NCI-H128 (cell line): ENCODE measurements around the gene BEND7.
A peak's percentile ranks its signal among the peaks of the same experiment; 100 is the strongest.
"Not testable (repeated sequence)": the region's sequence is repeated elsewhere in the genome, so short reads cannot be mapped to it uniquely, and the experiment has no call there.

Experiments
- DNase-seq: peaks from one replicate; lab custom pipeline; 2025; ENCODE audit not compliant: unreplicated experiment; lab: John Stamatoyannopoulos, UW

The BEND7 gene

DNA sequence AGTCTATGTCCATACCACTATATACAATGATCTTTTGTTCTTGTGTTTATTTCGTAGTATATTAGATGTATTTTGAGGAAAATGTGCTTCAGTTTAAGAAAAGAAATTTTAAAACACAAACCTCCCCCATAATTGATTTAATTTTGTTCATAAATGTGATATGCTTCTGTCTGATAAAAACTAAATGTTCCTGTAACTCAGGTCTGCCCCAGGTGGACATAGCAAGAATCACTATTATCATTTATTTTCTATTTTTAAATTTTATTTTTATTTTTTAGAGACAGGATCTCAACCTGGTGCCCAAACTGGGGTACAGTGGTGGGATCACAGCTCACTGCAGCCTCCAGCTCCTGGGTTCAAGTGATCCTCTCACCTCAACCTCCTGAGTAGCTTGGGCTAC lies 43.2 kb downstream of the BEND7 start:
- no peak for DNase-seq

DNA sequence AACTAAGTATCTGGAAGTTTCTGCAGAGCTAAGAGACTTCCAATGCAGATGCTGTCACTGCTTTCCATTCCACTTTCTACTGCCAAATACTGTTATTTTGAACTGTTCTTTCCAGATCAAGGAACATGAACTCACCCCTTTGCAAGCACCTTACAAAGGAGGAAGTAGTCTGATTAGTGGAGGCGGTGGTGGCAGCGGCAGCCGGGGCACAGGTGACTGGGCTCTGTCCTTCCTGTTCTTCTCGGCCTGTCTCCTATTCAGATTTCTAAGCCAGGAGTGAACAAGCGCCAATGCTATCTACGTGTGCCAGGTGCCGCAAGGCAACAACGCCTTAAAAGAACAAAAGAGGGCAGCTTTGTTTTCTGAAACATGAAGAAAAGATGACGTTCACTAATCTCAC lies 44.9 kb downstream of the BEND7 start:
- no peak for DNase-seq

DNA sequence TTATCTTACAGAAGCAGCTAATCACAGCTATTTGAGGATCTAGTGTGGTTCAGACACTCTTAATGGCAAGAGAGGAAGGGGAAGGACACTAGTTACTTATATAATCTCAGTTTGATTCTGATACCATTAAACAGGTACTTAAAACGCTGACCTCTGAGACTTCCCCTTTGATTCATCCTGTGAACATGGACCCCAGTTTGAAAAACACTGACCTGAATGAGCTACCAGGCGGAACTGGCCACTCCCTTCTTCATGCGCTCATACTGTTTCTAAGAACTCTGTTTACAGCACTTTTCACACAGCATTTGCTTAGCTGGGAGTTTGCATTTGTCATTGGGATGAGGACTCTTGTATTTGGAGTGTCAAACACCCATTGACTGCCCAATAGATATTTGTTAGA lies 45.7 kb downstream of the BEND7 start:
- DNase-seq: no peak

DNA sequence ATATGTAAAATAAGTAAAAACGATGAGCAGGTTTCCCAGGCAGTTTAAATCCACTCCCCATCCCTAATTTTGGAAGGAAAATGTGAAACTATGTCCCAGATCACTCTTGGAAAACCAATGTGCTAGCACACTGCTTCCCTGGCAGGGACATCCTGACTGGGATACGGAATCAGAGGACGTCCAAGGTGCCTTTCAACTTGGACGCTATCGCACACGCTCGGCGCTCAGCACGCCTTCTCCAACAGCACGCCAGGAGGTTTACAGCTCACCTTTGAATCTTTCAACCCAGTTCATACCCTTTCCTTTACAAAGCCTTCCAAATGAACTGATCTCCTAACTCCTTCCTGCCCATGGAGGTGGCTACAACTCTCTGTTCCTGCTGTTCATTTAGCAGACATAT lies 47.1 kb downstream of the BEND7 start:
- DNase-seq: no peak

DNA sequence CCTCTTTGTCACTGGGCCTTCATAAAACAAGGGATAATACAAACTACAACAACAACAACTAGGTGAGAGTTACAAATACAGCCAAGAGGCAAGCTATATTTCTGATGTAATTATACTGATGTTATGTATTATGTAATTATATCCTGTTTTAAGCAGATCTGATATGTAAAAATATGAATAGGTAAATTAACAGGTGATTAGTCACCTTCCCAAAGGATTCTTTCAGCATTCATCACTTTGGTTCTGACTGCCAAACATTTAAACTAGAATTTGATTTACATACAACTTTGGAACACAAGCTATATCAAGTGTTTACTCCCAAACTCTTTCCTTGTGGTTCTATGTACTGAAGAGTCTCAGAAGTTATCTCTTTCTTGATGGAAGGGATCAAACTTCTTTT lies 53.7 kb downstream of the BEND7 start:
- DNase-seq: no peak

DNA sequence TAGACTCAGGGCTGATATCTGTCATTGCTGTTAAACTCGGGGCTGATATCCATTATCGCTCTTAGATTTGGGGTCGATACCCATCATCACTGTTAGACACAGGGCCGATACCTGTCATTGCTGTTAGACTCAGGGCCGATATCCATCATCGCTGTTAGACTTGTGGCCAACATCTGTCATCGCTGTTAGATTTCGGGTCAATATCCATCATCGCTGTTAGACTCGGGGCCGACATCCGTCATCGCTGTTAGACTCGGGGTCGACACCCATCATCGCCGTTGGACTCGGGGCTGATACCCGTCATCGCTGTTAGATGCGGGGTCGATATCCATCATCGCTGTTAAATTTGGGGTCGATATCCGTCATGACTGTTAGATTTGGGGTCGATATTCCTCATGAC lies 54.8 kb downstream of the BEND7 start:
- no peak for DNase-seq

DNA sequence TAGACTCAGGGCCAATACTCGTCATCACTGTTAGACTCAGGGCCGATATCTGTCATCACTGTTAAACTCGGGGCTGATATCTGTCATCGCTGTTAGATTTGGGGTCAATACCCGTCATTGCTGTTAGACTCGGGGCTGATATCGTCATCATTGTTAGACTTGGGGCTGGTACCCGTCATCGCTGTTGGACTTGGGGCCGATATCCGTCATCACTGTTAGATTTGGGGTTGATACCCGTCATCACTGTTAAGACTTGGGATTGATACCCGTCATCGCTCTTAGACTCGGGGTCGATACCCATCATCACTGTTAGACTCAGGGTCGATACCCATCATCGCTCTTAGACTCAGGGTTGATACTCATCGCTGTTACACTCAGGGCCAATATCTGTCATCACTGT lies 56.5 kb downstream of the BEND7 start:
- DNase-seq: no peak

DNA sequence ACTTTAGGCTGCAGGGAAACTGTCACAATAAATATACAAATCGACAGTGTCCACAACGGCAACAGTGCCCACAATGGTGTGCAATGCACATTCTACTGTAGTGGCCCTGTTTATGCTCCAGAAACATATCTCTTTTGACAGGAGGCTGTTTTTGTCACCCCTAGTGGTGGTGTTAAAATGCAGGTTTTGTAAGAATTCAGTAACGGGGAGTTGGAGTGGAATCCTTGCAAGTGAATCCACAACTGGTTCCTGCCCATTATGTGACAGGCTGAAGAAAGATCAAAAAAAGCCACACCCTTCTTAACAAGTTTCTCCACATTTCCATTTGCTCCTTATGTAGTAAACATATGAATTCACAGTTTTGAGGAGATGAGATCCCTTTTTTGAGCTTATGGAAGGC lies 58.5 kb downstream of the BEND7 start:
- DNase-seq: no peak

DNA sequence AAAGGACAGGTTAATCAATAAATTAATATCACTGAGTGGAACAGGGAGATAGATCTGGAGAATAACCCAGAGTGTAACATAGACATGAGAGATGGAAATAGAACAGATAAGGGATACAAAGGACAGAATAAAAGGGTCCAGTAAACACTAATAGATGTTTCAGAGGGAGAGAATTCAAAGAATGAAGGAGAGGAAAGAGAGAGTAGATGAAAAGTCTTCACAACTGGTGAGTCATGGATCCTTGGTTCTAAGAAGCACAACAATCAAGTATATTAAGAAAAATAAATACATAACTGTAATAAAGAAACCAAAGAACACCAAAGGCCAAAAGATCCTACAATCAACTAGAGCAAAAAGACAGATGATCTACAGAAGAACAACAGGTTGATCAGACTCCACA lies 66.3 kb downstream of the BEND7 start:
- DNase-seq: no peak

DNA sequence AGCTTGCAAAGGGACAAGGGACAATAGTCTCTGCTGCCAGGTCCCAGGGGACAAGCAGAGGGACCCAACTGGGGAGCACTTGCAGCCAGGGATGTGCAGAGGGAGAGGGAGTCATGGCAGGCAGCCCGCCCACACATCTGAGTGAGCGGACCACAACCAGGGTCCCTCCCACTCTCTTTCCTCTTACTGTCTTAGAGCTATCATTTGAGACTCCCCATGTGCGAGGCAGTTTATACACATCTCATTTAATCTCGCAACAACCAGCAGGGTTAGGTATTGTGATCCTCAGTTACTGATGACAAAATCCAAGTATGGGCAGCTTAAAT lies 70.2 kb downstream of the BEND7 start:
- DNase-seq: no peak

DNA sequence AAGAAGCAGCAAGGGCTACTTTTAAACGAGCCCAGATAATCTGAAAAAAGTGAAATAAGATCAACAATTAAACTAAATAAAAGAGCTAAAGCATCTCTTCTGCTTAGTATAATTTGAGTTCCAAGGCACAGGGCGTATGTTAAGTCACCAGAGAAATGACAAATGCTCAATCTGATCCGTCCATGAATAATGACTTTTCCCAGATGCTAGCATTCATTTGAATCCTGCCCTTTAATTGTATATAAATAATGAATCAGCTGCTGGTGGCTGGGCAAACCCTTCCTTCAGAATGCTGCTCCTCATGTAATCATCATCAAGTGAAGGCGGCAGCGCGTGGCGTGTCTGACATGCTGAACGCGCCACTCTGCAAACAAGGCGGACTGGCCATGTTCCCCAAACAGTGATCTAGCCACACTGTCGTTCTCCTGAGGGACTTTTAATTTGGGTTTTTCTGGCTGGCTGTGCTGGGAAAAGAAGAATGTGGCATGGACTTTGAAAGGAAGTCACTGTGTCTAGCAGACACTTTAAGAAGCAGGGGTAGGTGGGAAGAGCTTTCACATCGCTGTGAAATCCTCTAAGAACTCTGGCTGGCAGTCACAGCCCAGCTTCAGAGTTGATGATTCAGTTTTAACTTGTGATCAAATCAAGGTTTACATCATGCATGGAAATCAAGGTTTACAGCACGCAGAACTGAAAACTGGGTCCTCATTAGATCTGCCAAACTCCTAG lies 70.7 kb downstream of the BEND7 start:
- DNase-seq: no peak

DNA sequence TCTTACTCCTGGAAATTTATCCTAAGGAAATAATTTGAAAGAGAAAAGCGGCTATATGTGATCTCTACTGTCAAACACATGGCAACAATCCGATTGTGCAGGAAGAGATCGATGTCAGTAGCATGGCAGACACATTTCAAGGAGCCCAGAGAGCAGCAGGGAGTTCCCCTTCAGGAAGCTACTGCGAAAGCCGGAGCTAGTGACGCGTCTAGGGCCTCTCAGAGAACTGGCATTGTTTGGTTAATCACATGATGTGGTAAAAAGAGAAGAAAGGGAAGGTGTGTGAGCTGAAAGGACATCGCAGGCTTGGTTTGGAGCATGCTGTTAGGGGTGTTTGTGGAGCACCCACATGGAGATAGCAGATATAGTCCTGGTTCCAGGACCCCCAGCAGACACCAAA lies 74.9 kb downstream of the BEND7 start:
- DNase-seq: no peak

DNA sequence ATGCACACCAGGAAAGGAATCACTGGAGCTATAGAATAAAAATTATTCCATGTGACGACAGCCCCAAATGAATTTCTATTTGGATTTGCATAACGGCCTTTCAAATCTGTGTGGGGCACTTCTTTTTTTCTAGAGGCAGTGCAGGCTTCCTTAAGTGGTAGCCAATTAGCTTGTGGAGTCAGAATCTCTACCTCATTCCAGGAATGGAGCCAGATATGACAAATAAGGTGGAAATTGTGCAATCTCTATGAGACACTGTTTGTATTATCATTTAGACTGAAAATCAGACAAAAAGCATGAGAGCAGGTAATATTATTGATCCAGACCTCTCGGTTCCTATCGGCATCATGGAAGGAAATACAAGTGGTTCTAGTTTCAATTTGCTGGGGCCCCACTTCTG lies 78.7 kb downstream of the BEND7 start:
- no peak for DNase-seq

DNA sequence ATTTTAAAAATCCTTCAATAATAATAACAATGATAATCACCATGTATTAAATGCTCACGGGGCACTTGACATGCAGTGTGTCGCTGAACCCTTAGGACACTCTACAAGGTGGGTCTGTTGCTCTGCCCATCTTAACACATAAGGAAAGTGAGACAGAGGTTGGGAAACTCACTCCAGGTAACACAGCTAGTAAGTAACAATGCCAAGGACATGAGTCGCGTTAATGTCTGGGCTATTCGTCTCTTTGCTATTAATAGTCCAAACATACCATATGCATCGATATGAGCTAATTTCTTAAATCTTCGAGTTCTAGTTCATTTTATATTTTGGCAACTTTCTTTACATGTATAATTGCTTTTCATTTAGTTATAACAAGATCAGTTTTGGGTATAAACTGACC lies 79.5 kb downstream of the BEND7 start:
- no peak for DNase-seq

DNA sequence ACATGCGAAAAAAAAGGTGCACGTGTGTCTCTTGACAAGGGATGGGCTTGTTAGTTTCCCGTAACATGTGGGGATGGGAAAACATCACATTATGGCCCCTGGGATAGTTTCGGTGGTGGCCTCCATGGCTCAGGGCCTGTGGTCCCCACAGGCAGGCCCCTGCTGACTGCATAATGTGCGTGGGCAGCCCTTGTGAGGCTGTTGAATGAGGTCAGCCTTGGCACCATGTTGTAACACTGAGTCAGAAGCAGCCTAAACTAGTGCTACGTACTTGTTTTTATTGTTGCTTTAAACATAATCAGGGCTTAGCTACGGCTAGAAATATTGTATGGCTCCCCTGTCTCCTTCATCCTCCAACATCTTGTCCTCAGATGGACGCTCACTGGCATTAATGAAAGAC lies 80.6 kb downstream of the BEND7 start:
- no peak for DNase-seq

DNA sequence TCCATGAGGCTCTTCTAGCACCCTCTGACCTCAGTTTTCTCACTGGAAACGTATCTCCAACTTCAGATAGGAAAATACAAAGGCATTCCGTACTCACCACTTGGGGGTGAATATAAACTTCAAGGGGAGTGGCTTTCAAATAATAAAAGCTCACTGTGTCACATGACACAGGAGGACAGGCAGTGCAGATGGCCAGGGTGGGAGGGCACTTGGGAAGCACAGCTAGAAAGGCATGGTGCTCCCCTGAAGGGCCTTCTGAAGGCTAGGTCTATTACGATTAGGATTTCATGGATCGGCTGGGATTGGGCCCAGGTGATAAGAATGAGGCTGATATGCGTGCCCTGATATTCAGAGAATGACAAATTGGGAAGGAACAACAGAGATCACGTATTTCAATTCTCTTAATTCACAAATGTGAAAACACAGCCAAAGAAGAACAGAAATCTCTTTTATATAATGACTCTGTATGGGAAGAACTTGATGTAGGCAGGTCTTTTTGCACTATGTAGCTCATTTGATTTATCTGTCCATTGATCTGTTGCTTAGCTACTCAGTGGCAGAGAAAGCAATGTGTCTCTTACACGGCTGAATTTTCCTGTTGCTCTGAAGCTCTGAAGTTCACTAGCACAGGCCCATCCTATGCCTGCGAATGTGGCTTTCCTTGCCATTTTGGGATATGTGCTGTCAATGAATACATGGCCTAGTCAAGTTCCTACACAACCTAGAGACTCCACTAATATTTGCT lies 83.0 kb downstream of the BEND7 start:
- DNase-seq: no peak

DNA sequence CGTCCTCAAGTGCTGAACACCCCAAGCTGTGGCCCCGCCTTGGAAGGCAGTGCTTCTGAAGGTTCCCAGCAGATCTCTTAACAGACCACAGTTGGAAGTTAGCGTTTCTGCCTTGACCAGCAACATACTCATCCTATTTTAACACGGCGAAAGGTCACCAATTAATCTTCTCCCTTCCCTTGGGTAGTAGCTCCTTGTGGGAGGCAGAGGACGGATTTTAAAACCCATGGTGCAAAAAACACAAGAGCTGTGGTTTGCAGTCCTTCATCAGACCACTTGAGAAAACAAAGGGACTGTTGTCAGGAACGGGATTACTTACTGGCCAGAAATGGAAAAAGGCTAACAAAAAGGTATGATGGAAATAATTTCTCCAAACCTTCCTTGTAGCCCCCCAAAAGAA lies 87.3 kb downstream of the BEND7 start:
- DNase-seq: no peak

DNA sequence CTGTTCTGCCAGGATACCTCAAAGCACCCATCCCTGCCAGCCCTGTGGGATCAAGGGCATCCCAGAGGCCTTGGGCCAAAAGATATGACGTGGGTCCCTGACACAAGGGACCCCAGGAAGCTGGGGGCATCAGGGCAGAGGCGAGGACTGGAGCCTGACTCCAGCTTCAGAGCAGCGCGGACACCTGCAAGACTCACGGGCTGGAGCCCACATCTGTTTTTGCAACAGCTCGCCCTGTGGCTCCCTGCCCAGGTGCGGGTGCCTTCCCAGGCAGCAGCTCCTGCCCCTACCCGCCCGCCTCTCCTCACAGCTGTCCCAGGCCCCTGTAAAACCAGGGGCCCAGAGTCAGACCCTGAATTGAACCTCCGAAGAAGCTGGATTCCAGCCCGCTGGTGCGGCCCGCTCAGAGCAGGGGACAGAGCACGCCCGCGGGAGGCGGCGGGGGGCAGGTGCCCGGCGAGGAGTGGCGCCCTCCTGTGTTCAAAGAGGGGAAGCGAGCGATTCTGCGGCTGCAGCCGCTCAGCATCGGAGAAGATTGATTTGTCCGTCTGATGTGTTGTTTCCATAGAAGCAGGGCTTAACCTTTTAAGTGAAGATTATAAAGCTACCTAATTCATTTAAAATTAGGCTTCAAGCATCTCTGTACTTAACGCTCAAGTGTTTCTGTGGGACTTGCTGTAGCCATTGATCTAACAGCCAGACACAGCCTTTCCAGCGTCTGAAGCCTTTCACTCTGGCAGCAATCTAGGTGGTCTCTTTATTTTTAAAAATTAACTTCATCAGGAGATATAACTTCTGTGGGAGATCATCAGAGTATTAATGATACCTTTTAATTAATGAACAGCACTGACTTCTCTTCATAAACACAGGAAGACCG lies 88.4 kb downstream of the BEND7 start:
- peak; percentile 31 for DNase-seq

DNA sequence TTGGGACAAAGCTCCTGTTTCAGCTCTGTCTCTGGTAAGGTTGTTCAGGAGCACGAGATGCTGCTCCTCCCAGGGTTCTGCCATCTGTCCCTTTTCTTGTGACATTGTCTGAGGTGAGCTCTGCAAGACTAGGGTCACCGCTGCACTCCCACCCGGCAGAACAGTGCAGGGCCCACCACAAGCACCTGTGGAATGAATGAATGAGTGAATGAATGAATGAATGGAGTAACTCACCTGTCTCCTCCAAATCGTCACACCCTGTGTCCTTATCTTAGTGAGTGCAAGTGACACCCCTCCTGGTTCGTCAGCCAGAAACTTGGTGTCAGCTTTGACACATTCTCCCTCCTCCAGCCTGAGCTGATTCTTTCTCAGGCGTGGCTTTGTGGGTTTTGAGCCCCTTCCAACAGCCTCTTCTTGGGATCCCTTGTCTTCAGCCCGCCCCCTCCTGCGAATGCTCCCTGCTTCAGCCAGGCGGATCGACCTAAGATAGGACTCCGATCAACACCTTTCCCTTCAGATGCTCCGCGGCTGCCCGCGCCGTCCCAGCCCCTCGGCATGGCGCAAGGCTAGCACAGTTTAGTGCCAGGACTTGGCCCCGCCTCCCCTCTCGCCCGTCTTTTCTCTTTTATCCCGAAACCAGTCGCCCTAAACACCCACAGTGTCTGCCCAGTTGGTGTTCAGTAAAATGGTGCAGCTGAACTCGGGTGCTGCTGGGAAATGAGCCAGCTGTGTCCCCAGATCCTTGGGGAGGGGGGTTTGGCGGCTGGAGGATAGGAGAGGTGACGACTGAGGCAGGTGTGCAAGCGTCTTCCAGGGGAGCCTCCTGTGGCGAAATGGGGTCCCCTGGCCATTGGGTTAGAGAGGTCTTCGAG lies 89.3 kb downstream of the BEND7 start:
- DNase-seq: no peak

DNA sequence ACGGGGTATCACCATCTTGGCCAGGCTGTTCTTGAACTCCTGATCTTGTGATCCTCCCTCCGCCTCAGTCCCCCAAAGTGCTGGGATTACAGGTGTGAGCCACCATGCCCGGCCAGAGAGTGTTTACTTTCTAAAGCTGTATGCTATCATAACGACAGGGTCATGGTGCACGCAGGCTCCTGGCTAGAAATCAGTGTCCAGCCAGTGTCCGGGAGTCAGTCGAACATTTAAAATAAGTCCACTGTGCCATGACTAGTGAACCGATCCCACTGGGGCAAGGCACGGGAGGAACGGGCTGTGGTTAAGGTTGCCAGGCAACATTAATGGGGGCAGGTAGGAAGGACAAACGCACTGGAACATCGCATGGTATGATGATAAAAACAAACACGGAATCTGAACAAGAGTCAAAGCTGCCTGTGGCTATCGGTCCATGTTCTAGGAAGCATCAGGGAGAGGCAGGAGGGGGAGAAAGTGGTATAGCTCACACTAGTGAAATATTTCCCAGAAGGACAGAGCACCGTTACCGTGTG lies 91.7 kb downstream of the BEND7 start:
- DNase-seq: no peak

DNA sequence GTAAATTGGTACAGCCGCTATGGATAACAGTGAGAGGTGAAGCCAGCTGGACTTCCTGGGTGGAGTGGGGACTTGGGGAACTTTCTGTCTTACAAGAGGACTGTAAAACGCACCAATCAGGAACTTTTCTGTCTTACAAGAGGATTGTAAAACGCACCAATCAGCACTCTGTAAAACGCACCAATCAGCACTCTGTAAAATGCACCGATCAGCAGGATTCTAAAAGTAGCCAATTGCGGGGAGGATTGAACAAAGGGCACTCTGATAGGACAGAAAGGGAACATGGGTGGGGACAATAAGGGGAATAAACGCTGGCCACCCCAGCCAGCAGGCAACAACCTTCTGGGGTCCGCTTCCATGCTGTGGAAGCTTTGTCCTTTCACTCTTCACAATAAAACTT lies 100.9 kb downstream of the BEND7 start:
- not testable (repeated sequence) for DNase-seq
